Gastrocnemius medialis (tissue), 4 donors: Measurements from ENCODE around the gene DOCK8.

Experiments used
- POLR2A ChIP-seq, 2 donors: fragments of 450-650 bp; IDR thresholded peaks; one replicate each; pipeline ENCODE4 v1.6.1; 2017; ENCODE audit warnings: antibody characterized with exemption in 2 of 2, mild to moderate bottlenecking in 2 of 2, moderate library complexity in 2 of 2
- TF ChIP-seq, protein P1 (sequence below), 5 experiments: fragments of 450-650 bp in 3 of 5; fragments of 200-600 bp in 2 of 5; sonication (generic) in 2 of 5; IDR thresholded peaks in 4 of 5; conservative IDR thresholded peaks in 1 of 5; 1 replicate in 4 of 5; 2 replicates in 1 of 5; pipeline ENCODE4 v1.5.1; 2016 to 2019; ENCODE audit warnings: antibody characterized with exemption in 5 of 5, mild to moderate bottlenecking in 3 of 5, moderate library complexity in 3 of 5

DNA sequence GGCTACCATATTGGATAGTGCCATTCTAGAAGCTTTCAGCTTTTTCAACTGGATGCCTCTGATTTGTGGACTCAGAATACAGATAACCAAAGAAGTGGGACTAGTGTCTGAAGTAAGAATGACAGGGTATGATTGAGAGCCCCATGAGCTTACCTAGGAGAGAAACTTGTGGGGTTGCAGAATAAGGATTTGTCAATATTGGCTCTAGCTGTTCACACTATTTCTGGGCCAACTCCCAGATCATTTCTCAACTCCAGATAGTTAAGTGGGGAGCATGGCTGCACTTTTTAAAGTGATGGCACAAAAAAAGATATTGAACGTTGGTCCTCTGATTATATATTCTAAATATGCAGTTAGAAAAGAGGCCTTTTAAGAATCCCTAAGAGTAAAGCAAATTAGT is 252.1 kb downstream of the DOCK8 start:
- TF ChIP-seq, protein P1, sequence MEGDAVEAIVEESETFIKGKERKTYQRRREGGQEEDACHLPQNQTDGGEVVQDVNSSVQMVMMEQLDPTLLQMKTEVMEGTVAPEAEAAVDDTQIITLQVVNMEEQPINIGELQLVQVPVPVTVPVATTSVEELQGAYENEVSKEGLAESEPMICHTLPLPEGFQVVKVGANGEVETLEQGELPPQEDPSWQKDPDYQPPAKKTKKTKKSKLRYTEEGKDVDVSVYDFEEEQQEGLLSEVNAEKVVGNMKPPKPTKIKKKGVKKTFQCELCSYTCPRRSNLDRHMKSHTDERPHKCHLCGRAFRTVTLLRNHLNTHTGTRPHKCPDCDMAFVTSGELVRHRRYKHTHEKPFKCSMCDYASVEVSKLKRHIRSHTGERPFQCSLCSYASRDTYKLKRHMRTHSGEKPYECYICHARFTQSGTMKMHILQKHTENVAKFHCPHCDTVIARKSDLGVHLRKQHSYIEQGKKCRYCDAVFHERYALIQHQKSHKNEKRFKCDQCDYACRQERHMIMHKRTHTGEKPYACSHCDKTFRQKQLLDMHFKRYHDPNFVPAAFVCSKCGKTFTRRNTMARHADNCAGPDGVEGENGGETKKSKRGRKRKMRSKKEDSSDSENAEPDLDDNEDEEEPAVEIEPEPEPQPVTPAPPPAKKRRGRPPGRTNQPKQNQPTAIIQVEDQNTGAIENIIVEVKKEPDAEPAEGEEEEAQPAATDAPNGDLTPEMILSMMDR (IDR thresholded peaks at IDR 0.05 in 4 of 5, conservative IDR thresholded peaks at IDR 0.05 in 1 of 5) = no peak
- TF ChIP-seq POLR2A (IDR thresholded peaks at IDR 0.05) = no peak
